Measurements from ENCODE around the gene CAD. TPM values are rescaled to one million over a fixed set of nuclear protein-coding genes. Genes with fewer than 3 reads are reported as not detected.
A peak's percentile ranks its signal among the peaks of the same experiment; 100 is the strongest.

Gene CAD
- total RNA-seq, 6 donors from 2014 or later: 19.8 to 66.0 (median 33.5) TPM

GRCh38 chr2:27275211-27276150 lies 58.3 kb downstream of the CAD start, which contains the start of gene DNAJC5G:
Gene DNAJC5G, plus strand, starts transcription at chr2:27275433. Its CDS starts 1,296 bp downstream, at chr2:27276729.
- ATAC-seq (ENCODE audit: low FRiP score in 2 of 2): peak in 1 of 2 donors; percentile 69
- H3K27ac ChIP-seq: peak within 1 kb of the TSS in 1 of 4 donors; percentile 27
- no peaks in the 10 kb centered on the region for H3K36me3 ChIP-seq
- TF ChIP-seq POLR2A (IDR thresholded peaks at IDR 0.05) (no peak), POLR2AphosphoS5 (IDR thresholded peaks at IDR 0.05) (no peak), EP300 (IDR thresholded peaks at IDR 0.05) (no peak)
- TF ChIP-seq, protein P1, sequence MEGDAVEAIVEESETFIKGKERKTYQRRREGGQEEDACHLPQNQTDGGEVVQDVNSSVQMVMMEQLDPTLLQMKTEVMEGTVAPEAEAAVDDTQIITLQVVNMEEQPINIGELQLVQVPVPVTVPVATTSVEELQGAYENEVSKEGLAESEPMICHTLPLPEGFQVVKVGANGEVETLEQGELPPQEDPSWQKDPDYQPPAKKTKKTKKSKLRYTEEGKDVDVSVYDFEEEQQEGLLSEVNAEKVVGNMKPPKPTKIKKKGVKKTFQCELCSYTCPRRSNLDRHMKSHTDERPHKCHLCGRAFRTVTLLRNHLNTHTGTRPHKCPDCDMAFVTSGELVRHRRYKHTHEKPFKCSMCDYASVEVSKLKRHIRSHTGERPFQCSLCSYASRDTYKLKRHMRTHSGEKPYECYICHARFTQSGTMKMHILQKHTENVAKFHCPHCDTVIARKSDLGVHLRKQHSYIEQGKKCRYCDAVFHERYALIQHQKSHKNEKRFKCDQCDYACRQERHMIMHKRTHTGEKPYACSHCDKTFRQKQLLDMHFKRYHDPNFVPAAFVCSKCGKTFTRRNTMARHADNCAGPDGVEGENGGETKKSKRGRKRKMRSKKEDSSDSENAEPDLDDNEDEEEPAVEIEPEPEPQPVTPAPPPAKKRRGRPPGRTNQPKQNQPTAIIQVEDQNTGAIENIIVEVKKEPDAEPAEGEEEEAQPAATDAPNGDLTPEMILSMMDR (IDR thresholded peaks at IDR 0.05): no peak
- H3K27me3 ChIP-seq: no peaks in the 10 kb centered on the region
- peak; percentile 55 to 66 for DNase-seq
- WGBS, 2 donors: 68 to 78% methylated on average over 38 to 39 of the region's 39 CpGs
- no peaks in the 10 kb centered on the region for H3K9me3 ChIP-seq
- H3K4me1 ChIP-seq: peaks cover 0 to 14% (median 2%) of the 10 kb centered on the region in 4 donors
- H3K4me3 ChIP-seq: no peak within 1 kb of the TSS

- TF ChIP-seq POLR2AphosphoS5 (IDR thresholded peaks at IDR 0.05) (no peak), POLR2A (IDR thresholded peaks at IDR 0.05) (no peak), EP300 (IDR thresholded peaks at IDR 0.05) (no peak)
- TF ChIP-seq, protein P1 (IDR thresholded peaks at IDR 0.05): no peak
Observed at GRCh38 chr2:27278010-27278409, 60.8 kb downstream of the CAD start.

GRCh38 chr2:27280826-27281225 lies 63.7 kb downstream of the CAD start:
- Histone ChIP-seq H3K9me3 (no peaks in the 10 kb centered on the region), H3K36me3 (no peaks in the 10 kb centered on the region), H3K4me3 (no peak overlapping the region), H3K4me1 (peaks cover 0 to 10% (median 2%) of the 10 kb centered on the region in 4 donors), H3K27ac (no peak overlapping the region), H3K27me3 (no peaks in the 10 kb centered on the region)
- WGBS, 2 donors: 61 to 67% methylated on average over 3 of the region's 3 CpGs
- DNase-seq: no peak
- no peak for ATAC-seq (ENCODE audit: low FRiP score in 2 of 2)
- TF ChIP-seq, protein P1 (IDR thresholded peaks at IDR 0.05): no peak
- no peak for TF ChIP-seq POLR2AphosphoS5 (IDR thresholded peaks at IDR 0.05)
- TF ChIP-seq POLR2A (IDR thresholded peaks at IDR 0.05): no peak
- no peak for TF ChIP-seq EP300 (IDR thresholded peaks at IDR 0.05)

More at GRCh38 chr2:27278010-27278409, 60.8 kb downstream of the CAD start:
- peaks cover 0 to 10% (median 2%) of the 10 kb centered on the region in 4 donors for H3K4me1 ChIP-seq
- WGBS, 2 donors: 75 to 76% methylated on average over 1 of the region's 1 CpG
- no peak overlapping the region for H3K27ac ChIP-seq
- H3K36me3 ChIP-seq: no peaks in the 10 kb centered on the region
- ATAC-seq (ENCODE audit: low FRiP score in 2 of 2): no peak
- no peaks in the 10 kb centered on the region for H3K27me3 ChIP-seq
- H3K4me3 ChIP-seq: no peak overlapping the region
- H3K9me3 ChIP-seq: no peaks in the 10 kb centered on the region
- DNase-seq: no peak

- H3K27me3 ChIP-seq: no peaks in the 10 kb centered on the region
- no peak for DNase-seq
- no peaks in the 10 kb centered on the region for H3K9me3 ChIP-seq
- no peak overlapping the region for H3K4me3 ChIP-seq
- TF ChIP-seq POLR2A (IDR thresholded peaks at IDR 0.05) (no peak), EP300 (IDR thresholded peaks at IDR 0.05) (no peak), POLR2AphosphoS5 (IDR thresholded peaks at IDR 0.05) (no peak)
- TF ChIP-seq, protein P1 (IDR thresholded peaks at IDR 0.05): no peak
- H3K4me1 ChIP-seq: peaks cover 0 to 6% (median 0%) of the 10 kb centered on the region in 4 donors
- 68 to 76% methylated on average over 3 of the region's 3 CpGs for WGBS, 2 donors
- ATAC-seq (ENCODE audit: low FRiP score in 2 of 2): no peak
- H3K27ac ChIP-seq: no peak overlapping the region
- no peaks in the 10 kb centered on the region for H3K36me3 ChIP-seq
Observed at GRCh38 chr2:27281442-27281841, 64.3 kb downstream of the CAD start.
